ENCODE results near the gene GRAMD1B. TPM values are rescaled to one million over a fixed set of nuclear protein-coding genes. Genes with fewer than 3 reads are reported as not detected.
A peak's percentile ranks its signal among the peaks of the same experiment; 100 is the strongest.

Gene GRAMD1B
- total RNA-seq = 10 to 100 TPM in 1 of 3 donors, 1 to 10 TPM in 2; 5.9 to 10.3 (median 8.8) TPM
- total RNA-seq (2013) = 11.0 TPM

DNA sequence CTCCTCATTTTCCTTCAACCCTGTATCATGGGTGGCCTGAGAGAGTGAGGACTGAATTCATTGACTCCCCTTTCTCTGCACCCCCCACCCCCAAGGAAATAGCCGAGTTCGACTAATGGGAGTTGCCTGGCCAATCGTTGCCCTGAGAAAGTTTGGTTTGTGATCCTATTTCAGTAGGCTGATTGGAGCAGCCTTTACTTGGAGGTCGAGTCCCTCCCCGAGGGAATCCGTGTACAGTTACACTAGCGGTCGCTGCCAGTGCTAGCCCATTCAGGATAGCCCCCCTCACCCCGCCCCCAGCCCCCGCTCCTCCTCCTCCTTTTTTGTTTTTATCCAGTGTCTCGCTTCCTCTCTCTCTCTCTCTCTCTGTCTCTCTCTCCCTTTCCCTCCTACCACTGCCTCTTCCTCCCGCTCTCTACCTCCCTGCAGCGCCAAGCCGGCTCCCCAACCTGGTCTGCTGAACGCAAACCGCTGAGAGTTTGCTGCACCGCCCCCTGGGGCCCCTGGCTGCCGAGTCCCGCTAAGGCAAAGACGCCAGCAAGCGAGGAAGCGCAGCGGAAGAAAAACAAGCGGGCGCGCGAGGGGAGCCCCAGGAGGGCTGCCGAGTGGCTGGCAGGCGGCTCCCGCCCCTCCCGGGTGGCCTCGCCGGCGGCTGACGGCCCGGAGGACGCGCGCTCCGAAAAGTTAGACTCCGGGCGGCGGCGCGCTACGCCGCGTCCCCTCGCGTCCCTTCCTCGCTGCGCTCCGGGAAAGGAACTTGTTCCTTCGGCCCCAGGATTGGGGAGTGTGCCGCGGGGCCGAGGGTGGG, at the start of gene GRAMD1B:
Gene GRAMD1B (plus strand): TSS at position 357 of the 808 bp plus-strand sequence. CDS start 524 bp downstream, outside the sequence.
- Mint-ChIP-seq H3K36me3 (no peaks in the 10 kb centered on the region), H3K4me1 (peaks cover 10 to 25% of the 10 kb centered on the region in 2 donors), H3K9me3 (no peaks in the 10 kb centered on the region), H3K4me3 (peak within 1 kb of the TSS; percentile 93), H3K27me3 (ENCODE audit: low read depth in 2 of 2) (peaks cover 0 to 17% of the 10 kb centered on the region in 2 donors), H3K27ac (peak within 1 kb of the TSS; percentile 26 to 80)
- no peaks in the 10 kb centered on the region for H3K9me3 ChIP-seq (ENCODE audit: control insufficient read depth, insufficient read depth, low read length)
- ATAC-seq (peak; percentile 75 to 83 (median 75)), DNase-seq (peak; percentile 50 to 85)
- TF ChIP-seq, protein P1, sequence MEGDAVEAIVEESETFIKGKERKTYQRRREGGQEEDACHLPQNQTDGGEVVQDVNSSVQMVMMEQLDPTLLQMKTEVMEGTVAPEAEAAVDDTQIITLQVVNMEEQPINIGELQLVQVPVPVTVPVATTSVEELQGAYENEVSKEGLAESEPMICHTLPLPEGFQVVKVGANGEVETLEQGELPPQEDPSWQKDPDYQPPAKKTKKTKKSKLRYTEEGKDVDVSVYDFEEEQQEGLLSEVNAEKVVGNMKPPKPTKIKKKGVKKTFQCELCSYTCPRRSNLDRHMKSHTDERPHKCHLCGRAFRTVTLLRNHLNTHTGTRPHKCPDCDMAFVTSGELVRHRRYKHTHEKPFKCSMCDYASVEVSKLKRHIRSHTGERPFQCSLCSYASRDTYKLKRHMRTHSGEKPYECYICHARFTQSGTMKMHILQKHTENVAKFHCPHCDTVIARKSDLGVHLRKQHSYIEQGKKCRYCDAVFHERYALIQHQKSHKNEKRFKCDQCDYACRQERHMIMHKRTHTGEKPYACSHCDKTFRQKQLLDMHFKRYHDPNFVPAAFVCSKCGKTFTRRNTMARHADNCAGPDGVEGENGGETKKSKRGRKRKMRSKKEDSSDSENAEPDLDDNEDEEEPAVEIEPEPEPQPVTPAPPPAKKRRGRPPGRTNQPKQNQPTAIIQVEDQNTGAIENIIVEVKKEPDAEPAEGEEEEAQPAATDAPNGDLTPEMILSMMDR (IDR thresholded peaks at IDR 0.05) = no peak
- H3K27ac ChIP-seq (ENCODE audit: low read length) = peak within 1 kb of the TSS; percentile 69
- no peaks in the 10 kb centered on the region for H3K27me3 ChIP-seq (ENCODE audit: control insufficient read depth, insufficient read depth, low read length)
- H3K4me1 ChIP-seq (ENCODE audit: control insufficient read depth, insufficient read depth, low read length) = peaks cover 20% of the 10 kb centered on the region
- intact Hi-C loops (cut with micrococcal nuclease) = no loop called here
- H3K4me3 ChIP-seq (ENCODE audit: low read length) = peak within 1 kb of the TSS; percentile 53
- WGBS (ENCODE audit: insufficient coverage) = under 1% methylated on average over 57 of the region's 57 CpGs
- H3K36me3 ChIP-seq (ENCODE audit: control insufficient read depth, insufficient read depth, low read length) = no peaks in the 10 kb centered on the region

DNA sequence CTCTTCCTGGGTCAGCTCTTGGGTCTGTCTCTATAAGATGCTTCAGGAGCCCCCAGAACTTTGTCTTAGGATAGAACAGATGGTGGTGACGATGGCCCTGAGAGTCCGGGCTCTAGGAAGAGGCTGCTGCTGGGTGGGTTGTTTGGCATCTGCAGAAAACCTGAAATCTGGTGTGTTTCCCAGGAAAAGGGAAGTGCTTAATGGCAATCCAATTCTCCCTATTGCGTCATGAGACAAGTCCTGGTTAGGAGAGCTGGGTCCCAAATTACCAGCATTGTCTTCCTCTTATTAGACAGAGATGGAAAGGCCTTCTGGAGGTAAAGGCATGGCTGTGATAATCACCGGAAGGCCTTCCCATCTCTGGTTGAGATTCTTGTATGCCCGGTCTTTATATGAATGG, 48.9 kb upstream of the GRAMD1B start:
- intact Hi-C loops (cut with micrococcal nuclease) = no loop called here
- Mint-ChIP-seq H3K9me3 (no peaks in the 10 kb centered on the region), H3K4me1 (peaks cover 7 to 24% of the 10 kb centered on the region in 2 donors), H3K27me3 (ENCODE audit: low read depth in 2 of 2) (no peaks in the 10 kb centered on the region), H3K27ac (peak overlapping the region in 1 of 2 donors; percentile 25), H3K4me3 (peak overlapping the region; percentile 64), H3K36me3 (no peaks in the 10 kb centered on the region)
- Histone ChIP-seq H3K27me3 (ENCODE audit: control insufficient read depth, insufficient read depth, low read length) (no peaks in the 10 kb centered on the region), H3K9me3 (ENCODE audit: control insufficient read depth, insufficient read depth, low read length) (no peaks in the 10 kb centered on the region), H3K27ac (ENCODE audit: low read length) (no peak overlapping the region), H3K4me3 (ENCODE audit: low read length) (no peak overlapping the region), H3K4me1 (ENCODE audit: control insufficient read depth, insufficient read depth, low read length) (peaks cover 21% of the 10 kb centered on the region), H3K36me3 (ENCODE audit: control insufficient read depth, insufficient read depth, low read length) (no peaks in the 10 kb centered on the region)
- DNase-seq (no peak), ATAC-seq (no peak)
- TF ChIP-seq, protein P1 (IDR thresholded peaks at IDR 0.05) = no peak
- 93% methylated on average over 5 of the region's 5 CpGs for WGBS (ENCODE audit: insufficient coverage)

- Histone ChIP-seq H3K4me1 (ENCODE audit: control insufficient read depth, insufficient read depth, low read length) (peaks cover 21% of the 10 kb centered on the region), H3K4me3 (ENCODE audit: low read length) (no peak overlapping the region), H3K36me3 (ENCODE audit: control insufficient read depth, insufficient read depth, low read length) (no peaks in the 10 kb centered on the region), H3K27me3 (ENCODE audit: control insufficient read depth, insufficient read depth, low read length) (no peaks in the 10 kb centered on the region), H3K9me3 (ENCODE audit: control insufficient read depth, insufficient read depth, low read length) (no peaks in the 10 kb centered on the region), H3K27ac (ENCODE audit: low read length) (no peak overlapping the region)
- H3K4me3 Mint-ChIP-seq = peak overlapping the region; percentile 64
- H3K9me3 Mint-ChIP-seq = no peaks in the 10 kb centered on the region
- H3K4me1 Mint-ChIP-seq = peaks cover 5 to 24% of the 10 kb centered on the region in 2 donors
- ATAC-seq = peak; percentile 65 to 84 (median 72)
- H3K27me3 Mint-ChIP-seq (ENCODE audit: low read depth in 2 of 2) = no peaks in the 10 kb centered on the region
- no peaks in the 10 kb centered on the region for H3K36me3 Mint-ChIP-seq
- TF ChIP-seq, protein P1 (IDR thresholded peaks at IDR 0.05) = no peak
- WGBS (ENCODE audit: insufficient coverage) = 40% methylated on average over 4 of the region's 4 CpGs
- peak; percentile 18 to 33 for DNase-seq
- intact Hi-C loops (cut with micrococcal nuclease) = no loop called here
- peak overlapping the region in 1 of 2 donors; percentile 17 for H3K27ac Mint-ChIP-seq
These were observed 48.1 kb upstream of the GRAMD1B start for GRCh38 chr11:123381817-123382554.
